HG02981 (cell line): ENCODE data around the gene SGCD.

ENCODE experiments used
- ATAC-seq: cut with Tn5 transposase; IDR thresholded peaks from one replicate; pipeline ENCODE4 v1.9.1; 2021; ENCODE audit warnings: mild to moderate bottlenecking, moderate library complexity; ENCODE audit not compliant: unreplicated experiment

The SGCD gene

DNA sequence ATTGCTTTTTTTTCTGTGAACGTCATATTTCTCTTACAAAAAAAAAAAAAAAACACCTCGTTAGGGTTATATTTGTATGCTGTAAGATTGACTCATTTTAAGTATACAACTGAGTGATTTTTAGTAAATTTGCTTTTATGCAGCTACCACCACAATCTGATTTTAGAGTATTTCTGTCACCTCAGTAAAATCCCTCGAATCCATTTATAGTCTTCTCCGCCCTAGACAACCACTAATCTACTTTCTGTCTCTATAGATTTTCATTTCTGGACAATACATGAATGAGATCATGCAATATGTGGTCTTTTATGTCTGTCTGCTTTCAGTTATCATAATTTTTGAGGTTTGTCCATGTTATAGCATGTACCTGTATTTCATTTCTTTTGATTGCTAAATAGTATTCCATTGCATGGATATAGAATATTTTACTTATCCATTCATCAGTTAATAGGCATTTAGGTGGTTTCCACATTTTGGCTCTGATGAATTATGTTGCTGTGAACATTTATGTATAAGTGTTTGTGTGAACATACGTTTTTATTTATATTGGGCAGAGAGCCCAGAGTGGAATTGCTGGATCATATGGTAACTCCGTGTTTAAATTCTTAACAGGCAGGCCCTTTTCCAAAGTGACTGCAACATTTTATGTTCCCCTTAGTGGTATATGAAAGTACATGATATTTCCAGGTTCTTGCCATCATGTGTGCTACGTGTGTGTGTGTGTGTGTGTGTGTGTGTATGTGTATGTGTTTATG lies 171.4 kb downstream of the SGCD start:
- no peak for ATAC-seq

DNA sequence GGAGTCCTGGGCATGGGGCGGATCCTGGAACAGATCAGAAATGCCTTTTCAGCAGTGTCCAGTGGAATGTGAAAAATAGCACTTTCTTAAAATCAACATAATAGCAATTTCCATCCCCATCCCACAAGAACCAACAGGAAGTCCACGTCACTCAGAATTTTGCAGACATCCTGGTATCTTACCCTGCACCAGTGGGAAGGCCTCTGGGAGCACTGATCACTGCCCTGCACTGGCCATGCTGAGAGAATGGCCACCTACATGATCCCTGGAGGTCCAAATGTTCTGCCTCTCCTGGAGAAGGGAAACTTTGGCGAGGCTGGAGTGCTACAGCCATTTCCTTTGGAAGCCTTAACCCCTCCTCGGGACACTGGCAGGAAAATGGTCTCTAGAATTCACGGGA lies 173.8 kb downstream of the SGCD start:
- ATAC-seq: no peak

DNA sequence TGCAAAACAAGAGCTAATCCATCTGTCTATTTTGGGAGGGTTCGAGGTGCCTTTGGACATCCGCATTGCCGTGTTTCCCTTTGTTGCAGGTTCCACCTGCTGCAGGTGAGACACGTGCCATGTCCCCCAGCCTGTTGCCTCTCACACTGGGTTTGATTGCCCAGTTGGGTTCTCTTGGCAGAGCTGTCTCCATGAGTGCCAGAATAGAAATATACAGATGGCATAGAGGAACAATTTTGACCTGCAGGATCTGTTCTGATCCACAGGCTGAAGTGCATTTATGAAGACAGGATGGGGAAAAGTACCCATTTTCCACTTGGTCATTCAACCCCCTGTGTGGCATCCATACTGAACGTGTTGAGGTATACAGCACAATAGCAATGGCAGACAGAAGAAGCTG lies 178.1 kb downstream of the SGCD start:
- ATAC-seq: no peak

DNA sequence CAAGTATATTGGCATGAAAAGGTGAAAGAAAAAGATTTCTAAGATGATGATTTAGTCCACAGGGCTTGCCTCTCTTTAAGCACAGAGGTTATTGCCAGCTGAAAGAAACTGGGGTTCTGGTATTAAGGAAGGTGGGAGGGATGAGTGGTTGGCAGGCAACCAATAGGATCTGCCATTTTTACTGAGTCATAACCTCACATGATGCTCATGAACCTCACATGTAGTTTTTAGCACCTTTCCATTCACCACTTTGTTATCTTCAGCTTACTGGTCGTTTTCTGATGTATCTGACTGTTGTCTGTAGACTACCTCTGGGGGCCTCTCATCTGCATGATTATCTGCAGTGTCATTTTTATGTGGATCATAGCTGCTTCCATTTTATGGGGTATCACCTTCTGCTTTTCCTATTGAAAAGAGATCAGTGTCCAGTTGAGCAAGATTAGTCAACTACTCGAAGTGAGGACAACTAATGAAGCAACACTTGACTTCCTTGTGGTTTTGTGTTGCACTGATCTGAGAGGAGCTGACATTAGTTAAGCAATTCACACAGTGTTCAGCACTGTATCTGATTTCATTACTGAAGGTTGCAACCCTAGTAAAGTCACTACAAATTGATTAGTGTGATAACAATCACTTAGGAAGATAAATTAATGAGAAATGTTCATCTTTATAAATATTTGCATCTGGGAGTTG lies 186.3 kb downstream of the SGCD start:
- no peak for ATAC-seq

DNA sequence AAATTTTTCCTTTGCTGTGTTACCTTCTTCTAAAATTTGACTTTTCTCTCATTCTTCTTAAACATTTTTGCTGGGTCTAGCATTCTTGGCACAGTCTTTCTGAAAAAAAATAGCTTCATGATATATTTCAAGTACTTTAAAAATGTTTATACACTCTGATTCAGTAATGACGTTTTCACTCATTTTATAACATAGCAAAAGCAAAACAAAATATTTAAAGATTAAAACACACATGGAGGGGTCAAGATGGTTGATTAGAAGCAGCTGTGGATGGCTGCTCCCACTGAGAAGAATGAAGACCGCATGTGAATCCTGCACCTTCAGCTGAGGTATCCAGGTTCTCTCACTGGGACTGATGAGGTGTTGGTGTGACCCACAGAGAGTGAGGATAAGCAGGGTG lies 188.2 kb downstream of the SGCD start:
- ATAC-seq: no peak

DNA sequence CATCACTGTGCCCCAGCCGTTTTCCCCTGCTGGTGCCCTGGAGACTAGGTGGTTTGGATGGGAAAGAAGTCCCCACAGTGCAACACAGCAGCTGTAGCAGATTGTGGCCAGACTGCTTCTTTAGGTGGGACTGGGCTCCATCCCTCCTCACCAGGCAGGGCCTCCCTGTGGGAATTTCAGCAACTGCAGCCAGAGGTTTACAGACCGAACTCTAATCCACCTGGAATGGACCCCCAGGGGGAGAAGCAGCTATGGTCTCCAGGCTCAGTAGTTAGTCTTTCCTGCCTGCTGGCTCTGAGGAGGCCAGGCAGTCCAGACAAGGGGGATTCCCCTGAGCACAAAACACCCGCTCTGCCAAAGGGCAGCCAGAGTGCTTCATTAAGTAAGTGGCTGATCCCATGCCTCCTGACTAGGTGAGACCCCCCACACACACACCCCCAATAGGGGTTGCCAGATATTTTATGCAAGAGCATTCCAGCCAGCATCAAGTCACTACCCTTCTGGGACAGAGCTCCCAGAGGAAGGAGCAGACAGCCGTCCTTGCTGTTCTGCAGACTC lies 188.9 kb downstream of the SGCD start:
- ATAC-seq: no peak

DNA sequence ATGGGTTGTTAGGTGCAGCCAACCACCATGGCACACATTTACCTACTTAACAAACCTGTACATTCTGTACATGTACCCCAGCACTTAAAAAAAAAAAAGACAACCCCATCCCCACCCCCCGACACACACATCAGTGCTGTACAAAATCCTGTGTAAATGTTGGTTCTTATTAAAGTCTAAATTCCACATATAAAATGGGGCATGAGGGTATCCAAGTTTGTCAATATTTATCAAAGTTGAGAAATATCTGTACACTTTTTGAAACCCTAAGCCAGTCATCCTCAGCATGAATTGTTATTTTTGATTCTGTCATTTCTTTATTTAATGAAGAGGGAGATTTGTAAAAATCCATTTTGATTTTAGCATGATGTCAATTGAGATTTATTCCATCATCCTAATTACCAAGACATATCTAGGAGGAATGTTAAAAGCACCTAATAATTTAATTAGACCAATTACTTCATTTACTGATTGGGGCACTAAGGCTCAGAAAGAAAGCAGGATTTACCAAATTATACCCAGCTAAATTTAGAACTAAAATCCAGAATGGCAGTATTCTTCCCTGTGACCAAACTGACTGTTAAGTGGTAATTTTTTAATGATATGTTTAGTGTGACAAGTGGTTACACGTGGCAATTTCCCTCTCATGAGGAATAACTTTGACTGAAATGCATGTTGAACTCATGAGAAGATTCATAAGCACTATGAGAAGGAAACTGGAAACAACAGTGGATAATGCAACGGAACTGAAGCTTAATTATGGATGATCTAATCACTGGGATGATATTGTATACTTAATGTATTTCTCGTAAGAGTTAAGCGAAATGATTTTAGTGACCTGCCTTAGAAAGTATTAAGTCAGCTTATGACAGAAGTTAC lies 195.9 kb downstream of the SGCD start:
- no peak for ATAC-seq

DNA sequence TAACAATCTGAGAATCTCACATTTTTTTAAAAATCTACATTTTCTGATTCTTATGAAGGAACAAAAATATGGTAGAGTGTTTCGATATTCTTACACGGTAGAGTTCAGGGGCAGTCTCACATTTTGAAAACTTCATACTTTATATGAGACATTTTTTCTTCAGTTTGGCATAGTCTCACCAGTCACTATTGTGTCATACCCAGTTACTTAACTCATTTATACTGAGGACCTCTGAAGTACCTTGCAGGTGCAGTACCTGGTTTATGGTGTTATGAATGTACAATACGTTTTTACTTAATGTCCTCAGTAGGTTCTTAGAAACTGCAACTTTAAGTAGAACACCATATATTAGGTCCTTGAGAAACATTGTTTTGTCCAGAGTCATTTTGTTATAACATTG lies 196.6 kb downstream of the SGCD start:
- no peak for ATAC-seq

DNA sequence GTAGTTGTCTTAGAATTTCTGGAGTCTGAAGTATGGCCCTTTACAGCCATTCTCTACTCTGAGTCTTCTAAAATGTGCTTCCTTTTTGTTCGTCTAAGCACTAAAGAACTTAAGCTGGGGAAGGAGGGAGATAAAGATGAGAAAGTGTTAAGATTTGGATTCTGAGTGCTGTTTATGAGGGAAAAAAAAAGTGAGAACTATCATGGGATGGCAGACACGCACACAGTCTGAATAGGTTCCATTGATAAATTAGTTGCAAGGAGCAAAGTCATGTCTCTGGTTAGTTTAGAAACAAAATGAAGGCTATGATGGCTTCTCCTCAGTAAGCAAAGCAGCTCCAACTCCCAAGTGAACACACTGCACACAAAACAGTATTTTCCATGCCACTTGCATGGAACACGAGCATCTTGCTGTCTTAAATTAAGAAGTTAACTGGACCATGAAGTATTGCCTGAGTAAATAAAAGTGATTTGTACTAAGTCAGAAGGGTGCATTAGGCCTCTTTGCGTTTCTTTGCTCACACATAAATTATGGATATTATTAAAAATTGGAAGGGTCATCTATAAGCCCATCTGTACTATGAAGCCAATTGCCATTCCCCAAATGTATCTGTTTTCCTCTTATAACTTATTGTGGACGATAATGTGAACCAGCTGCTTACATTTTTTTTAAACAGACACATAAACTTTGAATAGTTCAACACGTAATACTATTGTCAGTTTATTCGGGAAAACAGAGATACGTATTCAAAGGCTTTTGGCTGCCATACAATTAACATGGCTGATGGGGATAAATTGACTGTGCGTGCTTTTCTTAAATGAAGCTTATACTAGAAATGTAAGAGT lies 199.3 kb downstream of the SGCD start:
- ATAC-seq: no peak

DNA sequence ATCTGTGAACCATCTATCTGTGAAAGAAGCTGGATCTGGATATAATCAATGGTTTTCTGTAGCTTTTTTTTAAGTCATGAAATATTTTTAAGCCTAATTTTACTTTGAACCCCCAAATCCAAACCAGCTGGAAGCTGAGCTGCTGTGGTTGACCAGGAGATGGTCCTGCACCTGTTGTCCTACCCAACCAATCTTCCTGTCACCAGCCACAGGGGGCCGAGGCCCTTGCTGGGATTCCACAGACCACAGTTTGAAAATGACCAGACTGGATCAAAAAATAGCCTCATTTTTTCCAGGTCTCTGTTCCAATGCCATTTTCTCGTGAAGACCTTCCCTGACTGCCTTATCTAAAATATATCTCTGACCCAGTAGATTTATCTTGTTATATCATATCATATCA lies 200.6 kb downstream of the SGCD start:
- no peak for ATAC-seq

DNA sequence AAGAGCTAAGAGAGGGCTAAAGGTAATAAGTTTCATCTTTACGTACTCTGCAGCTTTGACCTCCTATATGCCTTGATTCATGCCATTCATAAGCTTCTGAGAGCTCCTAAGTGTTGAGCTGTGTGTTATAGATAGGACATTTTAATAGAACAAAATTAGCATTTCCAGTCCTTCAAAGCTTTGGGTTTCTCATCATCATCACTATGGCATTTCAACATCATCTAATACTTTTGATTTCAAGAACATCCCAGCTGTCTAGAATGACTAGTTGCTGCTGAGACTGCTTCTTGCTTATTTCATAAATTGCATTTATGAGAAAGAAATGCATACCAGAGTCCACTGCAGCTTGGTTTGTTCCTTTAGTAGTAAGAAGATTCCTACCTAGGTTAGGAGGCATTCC lies 201.7 kb downstream of the SGCD start:
- no peak for ATAC-seq

DNA sequence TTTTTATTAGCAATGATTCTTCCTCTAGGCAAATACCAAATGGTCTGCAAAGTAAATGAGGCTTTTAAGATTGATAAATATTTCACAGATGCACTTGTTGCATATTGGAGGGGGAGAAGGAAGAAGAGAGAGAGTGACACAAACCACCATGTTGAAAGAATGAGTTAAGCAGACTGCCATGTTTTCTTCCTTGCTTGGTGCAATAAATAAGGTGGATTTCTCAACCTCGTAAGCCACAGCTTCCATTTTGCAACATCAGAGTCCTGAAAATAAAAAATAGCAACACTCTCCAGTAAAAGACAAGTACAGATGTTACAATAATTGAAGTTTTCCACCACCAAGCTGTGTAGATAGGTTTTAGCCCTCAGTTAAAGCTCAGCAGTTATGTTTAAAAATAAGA lies 202.9 kb downstream of the SGCD start:
- no peak for ATAC-seq

DNA sequence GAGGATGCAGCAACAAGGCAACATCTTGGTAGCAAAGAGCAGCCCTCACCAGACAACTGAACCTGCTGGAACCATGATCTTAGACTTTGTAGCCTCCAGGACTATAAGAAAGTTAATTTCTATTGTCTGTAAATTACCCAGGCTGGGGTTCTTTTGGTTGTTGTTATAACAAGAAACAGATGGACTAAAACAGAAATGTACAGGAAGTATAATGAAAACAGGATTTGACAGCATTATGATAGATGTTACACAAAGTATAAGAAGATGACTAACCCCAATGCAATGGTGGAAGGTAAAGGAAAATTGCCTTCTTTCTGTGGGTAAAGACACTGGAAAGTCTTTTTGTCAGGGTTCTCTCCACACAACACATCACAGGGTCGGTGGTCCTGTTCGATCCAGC lies 204.2 kb downstream of the SGCD start:
- ATAC-seq: no peak

DNA sequence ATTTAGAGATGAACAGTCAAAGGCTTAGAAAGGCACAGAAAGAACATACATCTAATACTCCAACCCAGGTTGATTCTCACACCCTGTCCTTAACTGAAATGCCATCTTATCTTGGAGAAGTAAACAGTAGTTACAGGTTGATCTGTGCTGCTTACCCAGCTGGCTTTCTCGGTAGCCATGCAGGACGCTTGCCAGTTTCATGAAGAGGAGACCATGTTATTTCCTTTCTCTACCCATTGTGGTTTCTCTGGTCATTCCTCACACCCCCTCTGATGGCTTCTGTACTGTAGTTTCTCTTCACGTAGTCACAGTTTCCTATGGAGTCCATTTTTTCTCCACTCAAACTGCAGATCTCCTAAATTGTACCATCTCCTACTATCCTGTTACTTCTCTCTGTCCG lies 206.0 kb downstream of the SGCD start:
- no peak for ATAC-seq

DNA sequence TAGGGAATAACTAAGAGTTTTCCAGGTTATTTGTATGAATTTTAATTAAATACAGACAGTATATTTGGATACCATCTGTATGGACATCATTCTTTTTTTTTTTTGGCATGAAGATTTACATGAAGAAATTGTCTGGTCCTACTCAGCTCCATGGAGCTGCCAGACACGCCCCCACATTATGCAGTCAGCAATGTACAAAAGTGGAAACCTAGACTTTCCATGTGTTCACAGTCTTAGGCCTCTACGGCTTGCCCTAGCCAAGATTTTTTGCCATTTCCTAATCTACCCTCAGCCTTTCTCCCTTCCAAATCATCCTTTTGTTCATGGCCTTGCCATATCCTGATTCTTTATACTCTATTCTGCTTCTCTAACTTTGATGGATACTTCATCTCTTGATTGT lies 207.1 kb downstream of the SGCD start:
- ATAC-seq: no peak

DNA sequence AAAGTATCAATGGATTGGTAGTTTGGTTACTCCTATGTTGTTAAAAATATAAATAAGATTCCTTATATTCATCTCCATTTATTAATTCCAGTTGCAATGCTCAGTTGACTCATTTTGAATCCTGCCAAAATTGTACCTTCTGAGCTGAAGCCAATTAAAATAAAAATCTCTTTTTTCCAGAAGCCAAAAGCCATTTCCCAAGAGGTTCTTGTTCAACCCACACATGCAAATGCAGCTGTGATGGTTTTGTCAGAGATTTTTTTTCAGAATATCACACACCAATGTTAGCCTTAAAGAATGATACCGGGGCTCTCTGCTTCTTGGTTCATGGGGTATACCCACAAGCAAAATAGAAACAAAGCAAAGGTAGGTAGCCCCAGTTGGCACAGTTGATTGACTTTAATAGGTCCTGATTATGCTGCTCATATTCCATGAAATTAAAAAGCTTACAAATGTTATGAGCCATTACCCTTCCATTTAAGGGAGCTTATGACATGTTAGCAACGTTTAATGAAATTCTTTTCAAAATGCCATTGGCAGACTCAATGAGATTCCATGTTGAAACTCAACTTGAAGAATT lies 208.0 kb downstream of the SGCD start:
- no peak for ATAC-seq

DNA sequence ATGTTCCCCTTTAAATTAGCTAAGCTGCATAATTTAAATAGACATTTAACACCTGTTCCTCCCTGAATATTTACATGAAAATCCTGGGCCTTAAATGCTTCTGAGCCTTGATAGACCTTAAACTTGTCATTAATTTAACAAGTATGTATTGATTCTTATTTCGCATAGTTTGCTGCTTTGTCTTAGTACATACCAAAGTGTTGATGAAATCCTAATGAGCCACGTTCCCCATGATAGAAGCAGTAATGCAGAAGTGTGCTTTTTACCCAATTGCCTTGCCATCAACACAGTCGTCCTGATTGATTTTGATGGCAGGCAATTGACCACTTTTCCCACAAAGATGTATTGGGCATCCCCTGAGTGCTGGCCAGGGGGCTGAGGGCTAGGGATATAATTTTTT lies 213.5 kb downstream of the SGCD start:
- ATAC-seq: no peak

DNA sequence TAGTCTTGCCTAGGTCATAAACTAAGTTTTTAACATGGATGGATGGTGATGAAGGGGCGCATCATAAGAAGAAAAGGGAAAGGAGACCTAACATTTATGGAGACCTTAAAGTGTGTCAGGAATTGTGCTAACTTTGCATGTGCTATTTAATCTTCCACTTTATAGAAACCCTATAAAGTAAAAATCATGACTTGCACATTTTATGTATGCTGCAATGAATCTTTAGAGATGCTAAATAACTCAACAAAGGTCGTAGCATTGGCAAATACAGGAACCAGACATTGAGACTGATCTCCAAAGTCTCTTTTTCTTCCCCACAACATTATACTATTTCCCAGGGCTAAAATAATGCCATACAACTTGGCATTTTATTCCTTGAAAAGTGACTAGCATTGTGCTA lies 214.6 kb downstream of the SGCD start:
- no peak for ATAC-seq

DNA sequence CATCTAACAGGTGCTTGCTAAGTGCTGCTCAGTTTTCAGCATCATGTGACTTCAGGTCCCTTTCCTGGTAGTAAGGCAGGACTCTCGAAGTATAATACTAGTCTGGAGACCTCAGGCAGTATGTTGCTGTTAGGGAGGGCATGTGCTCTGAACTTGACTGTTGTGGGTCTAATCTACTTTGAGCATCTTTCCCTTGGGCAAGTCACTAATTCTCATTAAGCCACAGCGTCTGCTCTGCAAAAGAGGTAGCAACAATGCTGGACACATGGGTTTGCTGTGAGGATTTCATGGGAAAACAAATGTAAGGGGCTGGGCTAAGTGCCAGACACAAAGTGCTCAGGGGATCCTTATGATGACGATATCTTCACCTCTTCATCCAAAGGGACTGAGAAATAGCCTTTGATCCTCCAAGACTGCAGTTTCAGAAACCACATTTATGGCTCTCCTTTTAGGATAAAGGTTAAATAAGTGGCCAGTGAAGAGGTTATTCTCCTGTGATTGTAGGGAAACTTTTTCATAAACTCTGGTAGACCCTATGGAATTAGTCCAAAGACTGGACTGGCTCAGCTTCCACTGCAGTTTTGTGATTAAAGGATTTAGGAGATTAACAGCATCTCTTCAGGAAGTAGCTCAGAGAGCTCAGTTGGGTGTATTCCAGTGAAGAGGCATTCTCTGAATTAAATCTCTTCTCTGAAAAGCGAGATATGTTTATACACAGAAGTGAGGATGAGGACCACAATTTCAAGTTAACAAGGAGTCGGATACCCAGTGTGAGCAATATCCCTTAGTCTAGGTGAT lies 216.6 kb downstream of the SGCD start:
- ATAC-seq: no peak
